Epithelial cell of proximal tubule (primary cell): Measurements from ENCODE around the gene FCN1. TPM values are rescaled to one million over a fixed set of nuclear protein-coding genes. Genes with fewer than 3 reads are reported as not detected.

ENCODE experiments used
- DNase-seq: peaks from one replicate; pipeline ENCODE4 v3.0.0-alpha.2; 2011; ENCODE audit warnings: low read depth
- H3K4me3 ChIP-seq: 2 replicates; pipeline ENCODE4 v1.5.1; 2011; ENCODE audit warnings: low read depth, mild to moderate bottlenecking, low read length
- total RNA-seq: library from RNA; depleted of rRNA; stranded (reverse); fragments of >200 nt; gene quantifications from 2 replicates; pipeline ENCODE4 v1.2.3, GENCODE V29; 2015
- TF ChIP-seq, protein P1 (sequence below): conservative IDR thresholded peaks from 2 replicates; pipeline ENCODE4 v1.5.1; 2012; ENCODE audit warnings: low read depth, mild to moderate bottlenecking, low read length

Gene FCN1
- total RNA-seq, 1 donor from 2014 or later: not detected

DNA sequence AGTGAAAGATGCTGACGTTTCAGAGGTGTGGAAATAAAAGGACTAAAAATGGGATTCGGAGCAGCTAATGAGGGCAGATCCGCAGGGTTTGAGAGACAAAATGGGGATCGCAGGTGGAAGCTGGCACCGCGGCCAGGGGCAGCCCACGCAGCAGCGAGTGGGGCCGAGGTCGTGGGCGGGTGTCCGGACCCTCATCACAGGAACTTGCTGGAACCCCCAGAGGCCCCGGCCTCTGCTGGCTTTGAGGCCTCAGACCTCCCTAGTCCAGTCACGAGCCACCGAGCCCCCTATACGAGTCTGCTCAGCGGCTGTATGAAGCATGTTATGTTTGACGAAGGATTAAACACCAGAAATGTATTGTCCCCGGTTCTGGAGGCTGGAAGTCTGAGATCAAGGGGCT lies 45.8 kb upstream of the FCN1 start:
- TF ChIP-seq, protein P1, sequence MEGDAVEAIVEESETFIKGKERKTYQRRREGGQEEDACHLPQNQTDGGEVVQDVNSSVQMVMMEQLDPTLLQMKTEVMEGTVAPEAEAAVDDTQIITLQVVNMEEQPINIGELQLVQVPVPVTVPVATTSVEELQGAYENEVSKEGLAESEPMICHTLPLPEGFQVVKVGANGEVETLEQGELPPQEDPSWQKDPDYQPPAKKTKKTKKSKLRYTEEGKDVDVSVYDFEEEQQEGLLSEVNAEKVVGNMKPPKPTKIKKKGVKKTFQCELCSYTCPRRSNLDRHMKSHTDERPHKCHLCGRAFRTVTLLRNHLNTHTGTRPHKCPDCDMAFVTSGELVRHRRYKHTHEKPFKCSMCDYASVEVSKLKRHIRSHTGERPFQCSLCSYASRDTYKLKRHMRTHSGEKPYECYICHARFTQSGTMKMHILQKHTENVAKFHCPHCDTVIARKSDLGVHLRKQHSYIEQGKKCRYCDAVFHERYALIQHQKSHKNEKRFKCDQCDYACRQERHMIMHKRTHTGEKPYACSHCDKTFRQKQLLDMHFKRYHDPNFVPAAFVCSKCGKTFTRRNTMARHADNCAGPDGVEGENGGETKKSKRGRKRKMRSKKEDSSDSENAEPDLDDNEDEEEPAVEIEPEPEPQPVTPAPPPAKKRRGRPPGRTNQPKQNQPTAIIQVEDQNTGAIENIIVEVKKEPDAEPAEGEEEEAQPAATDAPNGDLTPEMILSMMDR: no peak
- no peak overlapping the region for H3K4me3 ChIP-seq
- DNase-seq: no peak

DNA sequence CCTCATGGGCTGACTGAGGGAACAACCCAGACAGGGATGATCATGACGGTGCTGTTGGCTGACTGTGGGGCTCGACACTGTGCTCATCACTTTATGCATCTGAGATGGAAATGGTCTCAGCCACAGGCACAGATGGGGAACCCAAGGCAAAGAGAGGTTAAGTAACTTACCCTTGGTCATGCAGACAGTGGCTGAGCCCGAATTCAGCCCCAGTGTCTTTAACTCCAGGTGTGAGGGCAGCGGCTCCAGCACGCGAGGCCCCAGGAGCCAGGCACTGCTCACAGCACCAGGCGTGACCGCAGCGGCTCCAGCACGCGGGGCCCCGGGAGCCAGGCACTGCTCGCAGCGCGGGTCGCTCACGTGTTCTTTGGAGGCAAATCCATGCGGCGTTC lies 45.3 kb upstream of the FCN1 start:
- no peak for DNase-seq
- no peak overlapping the region for H3K4me3 ChIP-seq
- TF ChIP-seq, protein P1: no peak

DNA sequence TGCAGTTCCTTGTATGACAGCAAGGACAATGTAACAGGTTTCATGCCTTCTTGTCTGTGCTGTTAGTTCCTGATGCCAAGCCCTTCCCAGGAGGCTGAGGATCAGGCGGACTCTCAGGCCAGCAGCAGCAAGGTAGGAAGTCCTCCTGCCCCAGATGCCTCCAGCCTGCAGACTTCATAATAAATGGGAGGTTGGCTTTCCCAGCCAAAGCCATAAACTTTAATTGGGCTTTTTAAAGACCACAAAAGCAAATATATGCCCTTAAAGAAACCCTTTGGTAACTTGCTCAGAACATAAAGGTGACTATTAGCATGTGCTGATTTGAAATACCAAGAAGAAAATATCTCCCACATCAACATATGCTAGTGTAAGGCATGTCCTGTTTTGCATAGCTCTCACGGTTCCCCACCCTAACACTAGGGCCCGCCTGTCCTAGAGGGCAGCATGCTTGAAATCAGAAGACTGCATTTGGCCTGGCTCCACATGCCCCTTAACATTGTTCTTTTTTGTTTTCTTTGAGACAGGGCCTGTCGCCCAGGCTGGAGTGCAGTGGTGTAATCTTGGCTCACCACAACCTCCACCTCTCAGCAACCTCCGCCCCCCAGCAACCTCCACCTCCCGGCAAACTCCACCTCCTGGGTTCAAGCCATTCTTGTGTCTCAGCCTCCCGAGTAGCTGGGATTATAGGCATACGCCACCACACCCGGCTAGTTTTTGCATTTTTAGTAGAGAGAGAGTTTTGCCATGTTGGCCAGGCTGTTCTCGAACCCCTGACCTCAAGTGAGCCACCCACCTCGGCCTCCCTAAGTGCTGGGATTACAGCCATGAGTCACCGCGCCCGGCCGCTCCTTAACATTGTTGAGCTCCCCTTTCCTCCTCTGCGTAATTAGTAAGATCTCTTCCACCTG lies 44.6 kb upstream of the FCN1 start:
- DNase-seq: no peak
- TF ChIP-seq, protein P1: no peak
- H3K4me3 ChIP-seq: no peak overlapping the region

DNA sequence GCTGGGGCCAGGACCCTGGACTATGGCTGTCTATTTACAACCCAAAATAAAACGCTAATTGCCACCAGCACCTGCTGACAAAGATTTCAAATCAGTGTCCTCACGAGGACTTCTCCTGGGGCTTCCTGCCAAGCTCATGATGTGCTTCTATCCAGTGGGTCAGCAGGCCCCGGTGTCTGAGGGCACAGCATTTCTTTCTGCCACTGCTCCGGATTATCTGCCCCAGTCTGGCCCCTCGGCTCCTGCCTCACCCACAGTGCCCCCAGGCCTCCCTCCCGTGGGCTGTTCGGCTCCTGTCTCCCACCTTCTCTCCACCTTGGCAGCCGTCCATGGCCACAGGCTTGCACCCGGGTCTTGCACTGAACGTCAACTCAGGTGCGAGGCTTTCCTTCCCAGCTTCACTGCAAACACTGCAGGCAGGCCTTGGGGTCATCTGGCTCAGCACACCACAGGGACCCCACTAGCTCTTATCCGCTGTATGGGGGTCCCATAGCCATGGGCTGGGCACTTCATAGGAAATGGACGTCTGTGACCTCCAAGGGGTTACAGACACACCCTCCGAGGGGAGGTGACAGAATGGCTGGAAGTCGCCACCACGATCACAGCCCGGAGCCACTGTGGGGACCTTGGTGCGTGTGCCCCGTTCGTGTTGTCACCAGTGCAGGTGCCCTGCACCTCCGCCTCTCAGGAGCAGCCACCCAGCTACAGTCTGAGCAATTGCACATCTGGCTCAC lies 43.8 kb upstream of the FCN1 start:
- DNase-seq: no peak
- no peak overlapping the region for H3K4me3 ChIP-seq
- TF ChIP-seq, protein P1: no peak

DNA sequence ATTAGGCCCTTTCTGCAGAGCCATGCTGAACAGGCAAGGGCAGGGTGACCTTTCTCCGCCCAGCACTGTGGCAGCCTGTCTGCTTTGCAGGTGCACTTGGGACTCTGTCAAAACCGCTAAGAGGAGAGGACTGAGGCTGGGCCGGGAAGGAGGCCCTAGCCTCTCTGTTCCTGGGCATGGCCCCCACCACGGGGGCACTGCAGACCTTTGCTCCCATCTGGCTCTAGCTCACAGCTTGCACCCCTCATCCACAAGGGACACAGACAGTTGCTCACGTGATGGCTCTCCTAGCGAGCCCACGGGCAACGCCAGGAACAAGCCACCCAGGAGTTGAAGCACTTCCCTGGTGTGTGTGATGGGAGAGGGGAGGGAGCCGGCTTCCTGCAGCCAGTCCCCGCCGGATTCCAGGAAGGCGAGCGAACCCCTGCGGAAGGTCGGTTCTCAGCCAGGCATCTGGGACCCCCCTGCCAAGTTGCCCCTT lies 43.0 kb upstream of the FCN1 start:
- TF ChIP-seq, protein P1: no peak
- DNase-seq: no peak
- H3K4me3 ChIP-seq: no peak overlapping the region

DNA sequence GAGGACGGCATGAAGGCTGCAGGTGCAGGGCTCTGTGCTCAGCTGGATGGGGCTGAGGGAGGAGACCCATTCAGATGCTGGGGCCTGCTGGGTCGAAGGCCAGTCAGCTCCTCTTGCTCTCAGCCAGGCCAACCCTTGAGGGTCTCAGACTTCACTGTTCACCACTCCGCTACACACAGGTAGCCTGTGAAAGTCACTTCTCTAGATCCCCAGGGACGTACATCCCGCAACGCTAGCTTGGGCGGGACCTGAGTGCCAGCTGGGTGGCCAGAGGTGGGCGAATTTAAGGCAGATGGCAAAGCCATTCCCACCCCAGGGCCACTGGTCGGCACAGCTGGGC lies 42.2 kb upstream of the FCN1 start:
- no peak for DNase-seq
- H3K4me3 ChIP-seq: no peak overlapping the region
- TF ChIP-seq, protein P1: no peak
